ENCODE results near the gene EMC10. TPM values are rescaled to one million over a fixed set of nuclear protein-coding genes. Genes with fewer than 3 reads are reported as not detected.

The EMC10 gene
- total RNA-seq, 1 donor from 2014 or later = 53.8 TPM

GRCh38 chr19:50498219-50499056 is 22.1 kb downstream of the EMC10 start:
- ATAC-seq = no peak

DNA sequence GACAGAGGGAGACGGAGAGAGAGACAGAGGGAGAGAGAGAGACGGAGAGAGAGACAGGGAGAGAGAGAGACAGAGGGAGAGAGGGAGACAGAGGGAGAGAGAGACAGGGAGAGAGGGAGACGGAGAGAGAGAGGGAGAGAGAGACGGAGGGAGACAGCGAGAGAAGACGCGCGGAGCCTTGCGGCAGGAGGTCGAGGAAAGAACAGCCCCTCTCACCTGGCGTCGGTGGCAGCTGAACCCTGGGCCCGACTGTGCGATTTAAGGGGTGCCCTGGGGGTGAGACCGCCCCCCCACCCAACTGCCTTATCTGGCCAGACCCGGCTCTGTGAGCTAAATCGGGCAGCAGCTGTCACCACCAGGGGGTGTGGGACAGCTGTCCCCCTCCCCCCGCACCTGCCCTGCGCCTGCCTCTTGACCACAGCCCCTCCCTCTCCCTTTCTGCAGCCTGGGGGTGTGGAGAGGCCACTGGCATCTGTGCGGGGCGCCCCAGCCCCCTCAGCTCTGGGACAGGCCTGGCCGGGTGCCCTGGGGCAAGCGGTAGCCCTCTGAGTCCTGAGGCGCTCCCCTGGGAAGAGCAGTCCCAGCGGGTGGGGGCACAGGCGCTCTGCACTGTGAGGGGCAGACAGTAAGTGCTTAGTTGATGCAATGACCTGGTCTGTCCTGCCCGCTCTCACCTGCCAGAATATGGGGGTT is 23.9 kb downstream of the EMC10 start:
- peak; percentile 23 for ATAC-seq

- ATAC-seq = no peak
These were observed 24.4 kb downstream of the EMC10 start for GRCh38 chr19:50500753-50501151.

GRCh38 chr19:50501186-50501567 is 24.9 kb downstream of the EMC10 start:
- ATAC-seq = no peak

- peak; percentile 19 for ATAC-seq
These were observed 25.5 kb downstream of the EMC10 start for GRCh38 chr19:50501568-50502475.

DNA sequence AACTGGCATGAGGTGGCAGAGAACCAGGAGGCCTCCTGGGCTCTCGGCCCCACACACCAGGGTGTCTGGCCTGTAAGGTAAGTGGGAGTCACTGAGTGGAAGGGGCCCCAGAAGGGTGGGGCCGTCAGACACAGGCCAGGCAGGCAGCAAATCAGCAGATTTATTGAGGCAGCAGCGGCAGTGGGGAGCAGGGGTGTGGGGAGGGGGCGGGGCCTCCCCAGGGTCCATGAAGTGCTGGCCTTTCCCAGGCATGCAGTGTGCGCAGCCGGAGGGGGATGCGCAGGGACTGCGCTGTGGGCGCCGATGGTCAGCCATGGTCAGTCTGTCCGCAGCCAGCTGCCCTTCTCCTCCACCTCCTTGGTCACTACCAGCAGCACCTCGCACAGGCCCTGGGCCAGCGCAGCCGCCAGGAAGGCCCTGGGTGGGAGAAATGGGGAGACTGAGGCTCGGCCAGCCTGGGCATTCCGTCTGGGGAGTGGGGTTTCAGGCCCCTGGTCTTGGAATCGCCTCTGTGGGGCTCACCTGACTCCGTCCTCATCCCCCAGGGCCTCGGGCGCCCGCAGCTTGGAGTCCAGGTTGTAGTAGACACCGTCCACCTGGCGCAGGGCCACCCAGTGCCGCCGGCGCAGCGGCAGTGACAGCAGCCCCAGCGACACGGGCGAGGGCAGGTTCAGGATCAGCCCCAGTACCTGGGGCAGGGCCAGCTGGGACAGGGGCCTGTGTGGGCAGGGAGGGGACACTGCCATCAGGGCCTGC is 29.7 kb downstream of the EMC10 start:
- no peak for ATAC-seq

GRCh38 chr19:50506700-50507099 is 30.4 kb downstream of the EMC10 start:
- no peak for ATAC-seq

DNA sequence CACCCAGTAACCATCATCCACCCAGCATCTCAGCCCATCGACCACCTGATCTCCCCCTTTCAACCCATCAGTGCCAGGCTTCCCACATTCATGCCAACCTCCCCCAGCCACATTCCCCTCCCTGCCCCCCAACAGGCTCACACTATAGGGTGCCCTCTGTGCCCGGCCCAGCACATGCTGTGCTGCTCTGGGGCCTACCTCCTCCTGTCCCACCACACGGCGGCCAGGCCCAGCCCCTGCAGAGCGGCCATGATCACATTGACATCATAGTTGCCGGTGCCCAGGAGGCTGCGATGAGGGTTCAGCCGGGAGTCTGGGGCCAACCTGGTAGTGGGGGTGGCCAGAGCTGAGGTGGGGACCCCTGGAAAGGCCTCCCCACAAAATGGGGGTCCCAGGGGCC is 31.1 kb downstream of the EMC10 start:
- ATAC-seq = no peak

DNA sequence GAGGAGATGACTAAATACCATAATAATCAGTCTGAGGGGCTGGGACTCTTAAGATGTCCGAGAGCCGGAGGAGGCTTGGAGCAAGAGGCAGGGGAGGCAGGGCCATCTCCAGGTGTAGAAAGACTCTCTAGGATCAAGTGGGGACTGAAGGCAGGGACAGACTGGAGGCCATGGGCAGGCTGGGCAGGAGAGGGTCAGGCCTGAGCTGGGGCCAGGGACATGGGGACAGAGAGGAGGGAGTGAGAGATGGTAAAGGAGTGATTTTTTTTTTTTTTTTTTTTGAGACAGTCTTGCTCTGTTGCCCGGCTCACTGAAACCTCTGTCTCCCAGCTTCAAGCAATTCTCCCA is 32.5 kb downstream of the EMC10 start:
- no peak for ATAC-seq

GRCh38 chr19:50509366-50509765 is 33.1 kb downstream of the EMC10 start:
- ATAC-seq = no peak

- no peak for ATAC-seq
These were observed 33.9 kb downstream of the EMC10 start for GRCh38 chr19:50510121-50510670.

DNA sequence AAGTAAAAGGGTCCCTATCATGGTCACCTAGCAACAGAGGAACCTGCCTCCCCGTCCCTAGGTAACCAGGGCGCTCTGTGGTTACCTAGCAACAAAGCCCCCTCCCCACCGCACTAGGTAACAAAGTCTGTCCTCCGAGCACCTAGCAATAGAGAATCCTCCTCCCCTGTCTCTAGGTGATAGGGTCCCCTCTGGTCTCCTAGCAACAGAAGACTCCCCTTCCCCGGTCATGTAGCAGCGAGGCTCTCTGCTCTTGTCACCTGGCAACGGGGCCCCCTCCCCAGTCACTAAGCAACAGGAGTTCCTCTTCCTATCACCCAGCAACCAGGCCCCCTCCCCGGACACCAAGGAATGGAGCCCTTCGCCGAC is 34.4 kb downstream of the EMC10 start:
- peak; percentile 4 for ATAC-seq

GRCh38 chr19:50511069-50511822 is 34.9 kb downstream of the EMC10 start, which contains the start of gene JOSD2:
Gene JOSD2 (minus strand): TSS chr19:50511191. CDS start chr19:50510431, 760 bp downstream.
- peak; percentile 91 for ATAC-seq

GRCh38 chr19:50512112-50512998 is 36.0 kb downstream of the EMC10 start:
- no peak for ATAC-seq

DNA sequence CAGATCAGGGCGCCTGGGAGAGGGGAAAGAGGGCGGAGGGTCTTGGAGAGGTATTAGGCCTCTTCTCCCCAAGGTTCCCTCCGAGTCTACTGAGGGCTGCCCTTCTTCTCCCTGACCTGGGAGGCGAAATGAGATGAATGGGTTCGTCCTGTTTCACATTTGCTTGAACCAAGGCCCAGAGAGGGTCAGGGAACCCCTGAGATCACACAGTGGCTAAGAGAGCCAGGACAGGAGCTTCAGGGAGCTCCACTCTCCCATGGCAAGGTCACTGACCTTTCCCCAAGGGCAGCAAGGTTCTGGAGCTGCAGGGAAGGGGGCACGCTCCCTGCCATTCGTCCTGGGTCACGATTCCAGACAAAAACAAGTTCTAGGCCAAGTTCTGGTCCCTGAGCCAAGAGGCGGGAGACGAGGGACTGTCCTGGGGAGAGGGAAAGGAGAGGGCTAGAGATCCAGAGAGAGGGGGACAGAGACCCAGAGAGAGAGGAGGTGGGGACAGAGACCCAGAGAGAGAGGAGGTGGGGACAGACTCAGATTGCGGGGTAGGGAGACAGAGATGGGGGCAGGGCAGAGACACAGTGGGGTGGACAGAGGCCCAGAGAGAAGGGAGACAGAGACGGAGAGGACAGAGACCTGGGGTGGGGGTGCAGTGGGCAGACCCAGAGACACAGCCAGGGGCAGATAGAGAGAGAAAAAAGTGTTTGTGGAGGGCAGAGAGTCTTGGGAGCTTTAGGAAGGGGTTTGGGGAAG is 36.9 kb downstream of the EMC10 start:
- no peak for ATAC-seq

- no peak for ATAC-seq
These were observed 37.5 kb downstream of the EMC10 start, which contains the start of gene ASPDH for GRCh38 chr19:50513746-50514345. Gene ASPDH (minus strand): TSS chr19:50513913. CDS start chr19:50513823, 90 bp downstream.

DNA sequence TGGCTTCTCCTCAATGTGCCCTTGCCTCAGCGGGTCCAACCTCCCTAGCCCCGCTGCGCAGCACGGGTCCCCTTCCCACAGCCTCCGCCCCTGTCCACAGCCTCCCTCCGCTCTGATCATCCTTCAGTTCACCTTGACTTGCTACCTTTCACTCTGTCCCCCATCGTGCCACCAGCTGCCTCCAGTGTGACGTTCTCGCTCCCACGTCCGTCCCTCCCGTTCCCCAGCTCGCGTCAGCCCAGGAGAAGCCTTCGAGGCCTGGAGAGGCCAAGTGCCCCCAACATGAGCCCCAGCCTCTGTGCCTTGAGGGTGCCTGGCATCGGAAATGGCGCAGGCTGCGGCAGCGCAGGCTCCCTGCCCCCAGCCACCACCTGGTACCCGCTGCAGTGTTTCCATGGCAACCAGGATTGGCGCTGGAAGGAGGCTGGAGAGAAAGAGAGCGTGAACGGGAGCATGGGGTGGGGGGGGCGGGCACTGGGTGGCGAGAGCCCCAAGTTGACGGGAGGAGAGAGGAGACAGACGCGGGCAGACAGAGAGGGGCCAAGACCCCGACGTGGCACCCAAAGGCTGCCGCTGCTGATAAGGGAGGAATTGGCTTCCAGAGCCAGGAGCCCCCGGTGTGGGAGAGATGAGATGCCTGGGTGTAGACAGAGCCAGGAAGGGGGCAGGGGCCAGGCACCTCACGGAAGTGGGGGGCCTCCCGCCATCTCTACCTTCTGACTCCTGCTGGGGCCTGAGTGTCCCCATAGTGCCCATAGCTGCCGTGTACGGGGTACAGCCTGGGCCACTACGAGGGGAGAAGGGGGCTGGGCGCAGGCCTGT is 38.2 kb downstream of the EMC10 start:
- no peak for ATAC-seq

GRCh38 chr19:50515168-50515561 is 38.9 kb downstream of the EMC10 start:
- no peak for ATAC-seq

Measured in esophagus mucosa (tissue), 1 donor.